GM12878 (cell line): Measurements from ENCODE around the gene PLOD3. TPM values are rescaled to one million over a fixed set of nuclear protein-coding genes. Genes with fewer than 3 reads are reported as not detected.

ENCODE experiments used
- ATAC-seq: fragments of 200-7000 bp; cut with Tn5 transposase; 3 replicates; pipeline ENCODE4 v1.9.1; 2020; ENCODE audit warnings: mild to moderate bottlenecking, moderate library complexity
- BruUV-seq: library from RNA; stranded (reverse); fragments of 400-500 nt; replicated peaks from 2 replicates; lab custom pipeline; 2021; lab: Mats Ljungman, UMichigan
- CTCF ChIA-PET: fragments of 300-600 bp; sonication (Branson Sonifier 250); formaldehyde crosslinking; extraction: SDS; loops from one replicate; lab custom pipeline; 2021; ENCODE audit warnings: inconsistent platforms; lab: Yijun Ruan, JAX
- POLR2A ChIA-PET: fragments of 350-600 bp; formaldehyde crosslinking; extraction: SDS; loops from one replicate; lab custom pipeline; 2021; ENCODE audit warnings: inconsistent platforms; lab: Charles Lee
- RAD21 ChIA-PET: fragments of 300-600 bp; sonication (Branson Sonifier 250); formaldehyde crosslinking; loops from one replicate; lab custom pipeline; 2023; ENCODE audit warnings: antibody characterized with exemption; ENCODE audit not compliant: unreplicated experiment; lab: Charles Lee
- SMC1A ChIA-PET: fragments of 300-600 bp; sonication (Branson Sonifier 250); formaldehyde crosslinking; loops from one replicate; lab custom pipeline; 2023; ENCODE audit not compliant: unreplicated experiment, uncharacterized antibody; lab: Charles Lee
- DNase-seq: peaks from one replicate; pipeline ENCODE4 v3.0.0-alpha.2; 2011; ENCODE audit warnings: low read depth, low spot score
- FAIRE-seq: peaks from 3 replicates; lab custom pipeline; 2011; peaks lifted over from hg19 to GRCh38; lab: Jason Lieb, UNC
- H2AFZ ChIP-seq: 2 replicates; pipeline ENCODE4 v1.6.0; 2011; ENCODE audit warnings: low read depth, low read length, control low read depth; ENCODE audit not compliant: control insufficient read depth
- H3K27ac ChIP-seq: 2 replicates; pipeline ENCODE4 v1.5.1; 2011; ENCODE audit warnings: control low read depth; ENCODE audit not compliant: control insufficient read depth, insufficient read depth
- H3K27me3 ChIP-seq, 2 experiments: replicated peaks in 1 of 2; 2 replicates each; pipeline versions ENCODE4 v1.6.0 to v1.6.1; 2011; ENCODE audit warnings: low read length in 1 of 2; ENCODE audit not compliant: control insufficient read depth in 2 of 2, insufficient read depth in 2 of 2
- H3K36me3 ChIP-seq, 2 experiments: 2 replicates each; pipeline ENCODE4 v1.5.1; 2011; ENCODE audit warnings: low read length in 1 of 2; ENCODE audit not compliant: control insufficient read depth in 2 of 2, insufficient read depth in 2 of 2
- H3K4me1 ChIP-seq: 2 replicates; pipeline ENCODE4 v1.6.1; 2011; ENCODE audit warnings: mild to moderate bottlenecking, low read length, moderate library complexity, mixed read lengths; ENCODE audit not compliant: control insufficient read depth, insufficient read depth
- H3K4me2 ChIP-seq: 2 replicates; pipeline ENCODE4 v1.6.0; 2011; ENCODE audit warnings: control low read depth; ENCODE audit not compliant: control insufficient read depth, insufficient read depth
- H3K4me3 ChIP-seq: fragments of 200-600 bp; sonication (generic); 2 replicates; pipeline ENCODE4 v1.5.1; 2016
- H3K79me2 ChIP-seq: 2 replicates; pipeline ENCODE4 v1.6.0; 2011; ENCODE audit warnings: low read length; ENCODE audit not compliant: control insufficient read depth, insufficient read depth
- H3K9ac ChIP-seq: 2 replicates; pipeline ENCODE4 v1.8.0; 2011; ENCODE audit warnings: low read length, control low read depth, mixed read lengths; ENCODE audit not compliant: control insufficient read depth, insufficient read depth
- H3K9me3 ChIP-seq: replicated peaks from 3 replicates; pipeline ENCODE4 v1.5.1; 2011; ENCODE audit warnings: mild to moderate bottlenecking, low read length; ENCODE audit not compliant: control insufficient read depth, insufficient read depth
- H4K20me1 ChIP-seq: 2 replicates; pipeline ENCODE4 v1.6.0; 2011; ENCODE audit not compliant: control insufficient read depth, insufficient read depth
- PKNOX1 ChIP-seq: fragments of 450-650 bp; IDR thresholded peaks from 2 replicates; pipeline ENCODE4 v1.6.1; 2016; ENCODE audit warnings: mild to moderate bottlenecking
- WGBS: methylation state at CpG from one replicate; pipeline ENCODE4 v1.1.6; 2016; ENCODE audit warnings: low lambda C conversion rate; ENCODE audit not compliant: insufficient replicate concordance, insufficient coverage; ENCODE audit errors: missing lambda C conversion rate; 5-methylcytosine and 5-hydroxymethylcytosine counted together
- in situ Hi-C: fragments of 300-500 bp; cut with MboI; formaldehyde crosslinking; loops from 9 replicates; pipeline ENCODE4 v1.14.3; 2018; ENCODE audit warnings: mixed read lengths
- intact Hi-C: fragments of 100-400 bp; cut with micrococcal nuclease; formaldehyde crosslinking; loops from one replicate; pipeline ENCODE4 v1.14.2; 2022; ENCODE audit not compliant: unreplicated experiment
- polyA plus RNA-seq, 11 experiments: library from polyadenylated mRNA; depleted of rRNA in 4 of 11; unstranded in 6 of 11; stranded (reverse) in 5 of 11; fragments of >200 nt; fragmentation: Nextera tagmentation in 4 of 11; fragmentation: Illumina TruSeq in 1 of 11; extraction: Ambion mirVana in 4 of 11; extraction: Trizol in 1 of 11; gene quantifications; 1 replicate in 1 of 11; 2 replicates in 10 of 11; pipeline versions ENCODE4 v1.2.1 to v1.2.3, GENCODE V29; 2011 to 2016; ENCODE audit warnings: inconsistent platforms in 2 of 11, missing spikeins in 2 of 11, low read depth in 1 of 11
- total RNA-seq, 4 experiments: library from RNA; depleted of rRNA in 3 of 4; stranded (reverse); fragments of >200 nt in 3 of 4; fragmentation: Illumina TruSeq in 1 of 4; extraction: Trizol in 1 of 4; gene quantifications; 2 replicates each; pipeline versions ENCODE4 v1.2.1 to v1.2.3, GENCODE V29; 2013 to 2021
- TF ChIP-seq, protein P1 (sequence below): fragments of 450-650 bp; IDR thresholded peaks from 2 replicates; pipeline ENCODE4 v1.6.1; 2017; ENCODE audit warnings: mild to moderate bottlenecking, moderate library complexity

Gene PLOD3
- total and polyA plus RNA-seq, 10 of the 15 experiments (the other 5 are each of a cell fraction or from before 2014, with no cell fraction given): 0.53 to 27.8 (median 15.1) TPM

DNA sequence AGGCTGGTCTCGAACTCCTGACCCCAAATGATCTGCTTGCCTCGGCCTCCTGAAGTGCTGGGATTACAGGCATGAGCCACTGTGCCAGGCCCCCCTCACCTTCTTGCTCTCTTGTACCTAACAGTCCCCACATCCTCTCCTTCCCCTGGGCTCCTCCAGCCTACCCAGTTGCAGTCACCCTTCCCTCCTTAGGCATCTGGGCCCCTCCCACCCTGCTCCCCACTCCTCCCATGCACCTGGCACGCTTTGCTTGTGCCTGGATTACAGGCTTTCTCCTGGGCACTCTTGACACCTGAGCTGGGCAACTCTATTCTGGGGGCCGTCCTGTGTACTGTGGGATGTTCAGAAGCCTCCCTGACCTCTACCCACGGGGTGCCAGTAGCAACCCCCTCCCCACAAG lies 17.3 kb upstream of the PLOD3 start:
- POLR2A ChIA-PET: interaction anchor here (0.9 kb wide), 1 partner anchor 16 kb away, joined by 4 read pairs; the partner anchor contains the start of gene ZNHIT1
- FAIRE-seq: no peak

More for the DNA sequence above, 17.3 kb upstream of the PLOD3 start:
- ChIA-PET RAD21 (no interaction called here), CTCF (interaction anchor here (0.9 to 2.5 kb wide), 5 partner anchors 9 to 50 kb away, joined by 3 to 16 read pairs (median 5); partner anchors contain the start of gene FIS1), SMC1A (interaction anchor here (1.6 kb wide), 1 partner anchor 48 kb away, joined by 3 read pairs; no protein-coding TSS in a partner anchor)
- H3K4me2 ChIP-seq: no peak overlapping the region
- no peak for ATAC-seq
- H3K36me3 ChIP-seq: peaks cover 0 to 9% of the 10 kb centered on the region in 2 experiments; a peak in 3 of 4 replicates
- no peak overlapping the region for H3K9ac ChIP-seq
- H3K27ac ChIP-seq: no peak overlapping the region
- no peak overlapping the region for H3K4me3 ChIP-seq
- H3K9me3 ChIP-seq: no peaks in the 10 kb centered on the region
- no peak overlapping the region for H2AFZ ChIP-seq
- TF ChIP-seq PKNOX1: no peak
- TF ChIP-seq, protein P1, sequence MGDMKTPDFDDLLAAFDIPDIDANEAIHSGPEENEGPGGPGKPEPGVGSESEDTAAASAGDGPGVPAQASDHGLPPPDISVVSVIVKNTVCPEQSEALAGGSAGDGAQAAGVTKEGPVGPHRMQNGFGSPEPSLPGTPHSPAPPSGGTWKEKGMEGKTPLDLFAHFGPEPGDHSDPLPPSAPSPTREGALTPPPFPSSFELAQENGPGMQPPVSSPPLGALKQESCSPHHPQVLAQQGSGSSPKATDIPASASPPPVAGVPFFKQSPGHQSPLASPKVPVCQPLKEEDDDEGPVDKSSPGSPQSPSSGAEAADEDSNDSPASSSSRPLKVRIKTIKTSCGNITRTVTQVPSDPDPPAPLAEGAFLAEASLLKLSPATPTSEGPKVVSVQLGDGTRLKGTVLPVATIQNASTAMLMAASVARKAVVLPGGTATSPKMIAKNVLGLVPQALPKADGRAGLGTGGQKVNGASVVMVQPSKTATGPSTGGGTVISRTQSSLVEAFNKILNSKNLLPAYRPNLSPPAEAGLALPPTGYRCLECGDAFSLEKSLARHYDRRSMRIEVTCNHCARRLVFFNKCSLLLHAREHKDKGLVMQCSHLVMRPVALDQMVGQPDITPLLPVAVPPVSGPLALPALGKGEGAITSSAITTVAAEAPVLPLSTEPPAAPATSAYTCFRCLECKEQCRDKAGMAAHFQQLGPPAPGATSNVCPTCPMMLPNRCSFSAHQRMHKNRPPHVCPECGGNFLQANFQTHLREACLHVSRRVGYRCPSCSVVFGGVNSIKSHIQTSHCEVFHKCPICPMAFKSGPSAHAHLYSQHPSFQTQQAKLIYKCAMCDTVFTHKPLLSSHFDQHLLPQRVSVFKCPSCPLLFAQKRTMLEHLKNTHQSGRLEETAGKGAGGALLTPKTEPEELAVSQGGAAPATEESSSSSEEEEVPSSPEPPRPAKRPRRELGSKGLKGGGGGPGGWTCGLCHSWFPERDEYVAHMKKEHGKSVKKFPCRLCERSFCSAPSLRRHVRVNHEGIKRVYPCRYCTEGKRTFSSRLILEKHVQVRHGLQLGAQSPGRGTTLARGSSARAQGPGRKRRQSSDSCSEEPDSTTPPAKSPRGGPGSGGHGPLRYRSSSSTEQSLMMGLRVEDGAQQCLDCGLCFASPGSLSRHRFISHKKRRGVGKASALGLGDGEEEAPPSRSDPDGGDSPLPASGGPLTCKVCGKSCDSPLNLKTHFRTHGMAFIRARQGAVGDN: no peak
- in situ Hi-C loops: no loop called here
- BruUV-seq: no TSS peak
- no peaks in the 10 kb centered on the region for H3K27me3 ChIP-seq
- WGBS: 79% methylated on average over 4 of the region's 5 CpGs
- intact Hi-C loops: no loop called here
- no peaks in the 10 kb centered on the region for H4K20me1 ChIP-seq
- DNase-seq: no peak
- no peaks in the 10 kb centered on the region for H3K79me2 ChIP-seq
- H3K4me1 ChIP-seq: no peaks in the 10 kb centered on the region
